Neural progenitor cell (in vitro differentiated cells): ENCODE measurements around the gene OR6V1. TPM values are rescaled to one million over a fixed set of nuclear protein-coding genes. Genes with fewer than 3 reads are reported as not detected.

ENCODE experiments used
- total RNA-seq: library from RNA; depleted of rRNA; stranded (reverse); fragments of >200 nt; gene quantifications from 2 replicates; pipeline ENCODE4 v1.2.3, GENCODE V29; 2015; ENCODE audit warnings: low replicate concordance

The OR6V1 gene
- total RNA-seq, 1 donor from 2014 or later, result not detected

Other genes with a start within 250 kb of the OR6V1 start
- 4.8 and 14.2 TPM in 2 replicates for gene EPHB6, start 197.3 kb upstream of the OR6V1 start, total RNA-seq
- gene TRPV6, start 166.6 kb upstream of the OR6V1 start, total RNA-seq, result not detected in 2 replicates
- gene TRPV5, start 118.6 kb upstream of the OR6V1 start, total RNA-seq, result not detected in 2 replicates
- not detected in 2 replicates for gene LLCFC1, start 112.9 kb upstream of the OR6V1 start, total RNA-seq
- gene KEL, start 90.0 kb upstream of the OR6V1 start, total RNA-seq, result 2.0 TPM in 1 of 2 replicates, not detected in the other
- gene OR9A2, start 25.2 kb upstream of the OR6V1 start, total RNA-seq, result not detected in 2 replicates
- gene PIP, start 79.7 kb downstream of the OR6V1 start, total RNA-seq, result not detected in 2 replicates
- not detected in 2 replicates for gene TAS2R39, start 131.1 kb downstream of the OR6V1 start, total RNA-seq
- gene TAS2R40, start 169.7 kb downstream of the OR6V1 start, total RNA-seq, result not detected in 2 replicates
- gene GSTK1, start 211.1 kb downstream of the OR6V1 start, total RNA-seq, result 45.3 and 61.6 TPM in 2 replicates
- 0.94 and 5.4 TPM in 2 replicates for gene TMEM139, start 232.6 kb downstream of the OR6V1 start, total RNA-seq
- 21.0 and 39.8 TPM in 2 replicates for gene CASP2, start 236.0 kb downstream of the OR6V1 start, total RNA-seq